Stimulated activated naive CD8-positive, alpha-beta T cell treated with anti-CD3 and anti-CD28 coated beads, Interleukin-15, Interleukin-2, amounts not matched to agents 100 ng/mL and 50 ng/mL, for 24 hours (primary cell): Measurements from ENCODE around the gene CSNK2B.
A peak's percentile ranks its signal among the peaks of the same experiment; 100 is the strongest.

Experiments used
- H3K27ac Mint-ChIP-seq: one replicate; pipeline ENCODE4 v1.8.0; 2021; ENCODE audit warnings: mild to moderate bottlenecking, mixed read lengths
- H3K27me3 Mint-ChIP-seq: one replicate; pipeline ENCODE4 v1.8.0; 2021; ENCODE audit warnings: mixed read lengths
- H3K36me3 Mint-ChIP-seq: one replicate; pipeline ENCODE4 v1.8.0; 2021; ENCODE audit warnings: low read depth, mixed read lengths
- H3K4me1 Mint-ChIP-seq: one replicate; pipeline ENCODE4 v1.8.0; 2021; ENCODE audit warnings: low read depth, mixed read lengths
- H3K4me3 Mint-ChIP-seq: one replicate; pipeline ENCODE4 v1.8.0; 2021; ENCODE audit warnings: mild to moderate bottlenecking, mixed read lengths
- H3K9me3 Mint-ChIP-seq: one replicate; pipeline ENCODE4 v1.8.0; 2021; ENCODE audit warnings: mixed read lengths

CSNK2B gene

GRCh38 chr6:31665501-31666336 is at the start of gene CSNK2B:
CSNK2B (plus strand) TSS chr6:31666080; CDS start chr6:31666832, 752 bp downstream.
- Mint-ChIP-seq H3K4me3 (peak within 1 kb of the TSS; percentile 98), H3K9me3 (no peaks in the 10 kb centered on the region), H3K27ac (peak within 1 kb of the TSS; percentile 97), H3K36me3 (peaks cover 74% of the 10 kb centered on the region), H3K27me3 (no peaks in the 10 kb centered on the region), H3K4me1 (peaks cover 72% of the 10 kb centered on the region)

- peak overlapping the region; percentile 90 for H3K4me3 Mint-ChIP-seq
- H3K4me1 Mint-ChIP-seq = peaks cover 59% of the 10 kb centered on the region
- no peaks in the 10 kb centered on the region for H3K27me3 Mint-ChIP-seq
- H3K36me3 Mint-ChIP-seq = peaks cover 27% of the 10 kb centered on the region
- no peaks in the 10 kb centered on the region for H3K9me3 Mint-ChIP-seq
- peak overlapping the region; percentile 91 for H3K27ac Mint-ChIP-seq
These were observed 48.9 kb upstream of the CSNK2B start for GRCh38 chr6:31617010-31617409.

- Mint-ChIP-seq H3K9me3 (no peaks in the 10 kb centered on the region), H3K27ac (peak overlapping the region; percentile 99), H3K4me1 (peaks cover 58% of the 10 kb centered on the region), H3K36me3 (peaks cover 53% of the 10 kb centered on the region), H3K4me3 (peak overlapping the region; percentile 91), H3K27me3 (no peaks in the 10 kb centered on the region)
These were observed 45.9 kb upstream of the CSNK2B start for GRCh38 chr6:31619805-31620585.

- H3K4me3 Mint-ChIP-seq = peak within 1 kb of the TSS; percentile 91
- H3K9me3 Mint-ChIP-seq = no peaks in the 10 kb centered on the region
- H3K27me3 Mint-ChIP-seq = no peaks in the 10 kb centered on the region
- peaks cover 61% of the 10 kb centered on the region for H3K36me3 Mint-ChIP-seq
- peaks cover 51% of the 10 kb centered on the region for H3K4me1 Mint-ChIP-seq
- peak within 1 kb of the TSS; percentile 99 for H3K27ac Mint-ChIP-seq
These were observed 45.1 kb upstream of the CSNK2B start, which contains the start of gene PRRC2A for GRCh38 chr6:31620586-31621319. PRRC2A (plus strand) TSS chr6:31620715; CDS start chr6:31622790, 2,075 bp downstream.

- H3K36me3 Mint-ChIP-seq = peaks cover 67% of the 10 kb centered on the region
- peak overlapping the region; percentile 94 for H3K27ac Mint-ChIP-seq
- peak overlapping the region; percentile 91 for H3K4me3 Mint-ChIP-seq
- peaks cover 44% of the 10 kb centered on the region for H3K4me1 Mint-ChIP-seq
- H3K27me3 Mint-ChIP-seq = no peaks in the 10 kb centered on the region
- H3K9me3 Mint-ChIP-seq = no peaks in the 10 kb centered on the region
These were observed 44.5 kb upstream of the CSNK2B start for GRCh38 chr6:31621320-31621939.

- Mint-ChIP-seq H3K4me1 (peaks cover 38% of the 10 kb centered on the region), H3K27ac (peak overlapping the region; percentile 94), H3K36me3 (peaks cover 68% of the 10 kb centered on the region), H3K27me3 (no peaks in the 10 kb centered on the region), H3K9me3 (no peaks in the 10 kb centered on the region), H3K4me3 (peak overlapping the region; percentile 91)
These were observed 43.9 kb upstream of the CSNK2B start for GRCh38 chr6:31621991-31622390.

- Mint-ChIP-seq H3K36me3 (peaks cover 74% of the 10 kb centered on the region), H3K9me3 (no peaks in the 10 kb centered on the region), H3K4me3 (peak overlapping the region; percentile 91)
These were observed 43.2 kb upstream of the CSNK2B start for GRCh38 chr6:31622684-31623091.

GRCh38 chr6:31624070-31624469 is 41.8 kb upstream of the CSNK2B start:
- Mint-ChIP-seq H3K27me3 (no peaks in the 10 kb centered on the region), H3K36me3 (peaks cover 81% of the 10 kb centered on the region), H3K9me3 (no peaks in the 10 kb centered on the region), H3K4me1 (peaks cover 23% of the 10 kb centered on the region), H3K4me3 (no peak overlapping the region), H3K27ac (peak overlapping the region; percentile 52)

More at GRCh38 chr6:31622684-31623091, 43.2 kb upstream of the CSNK2B start:
- Mint-ChIP-seq H3K27me3 (no peaks in the 10 kb centered on the region), H3K27ac (peak overlapping the region; percentile 94), H3K4me1 (peaks cover 34% of the 10 kb centered on the region)

GRCh38 chr6:31626952-31627351 is 38.9 kb upstream of the CSNK2B start:
- no peak overlapping the region for H3K4me3 Mint-ChIP-seq
- peaks cover 92% of the 10 kb centered on the region for H3K36me3 Mint-ChIP-seq
- H3K4me1 Mint-ChIP-seq = peaks cover 12% of the 10 kb centered on the region
- no peaks in the 10 kb centered on the region for H3K27me3 Mint-ChIP-seq
- peak overlapping the region; percentile 19 for H3K27ac Mint-ChIP-seq
- H3K9me3 Mint-ChIP-seq = no peaks in the 10 kb centered on the region

GRCh38 chr6:31627690-31628287 is 38.1 kb upstream of the CSNK2B start:
- peaks cover 92% of the 10 kb centered on the region for H3K36me3 Mint-ChIP-seq
- no peaks in the 10 kb centered on the region for H3K27me3 Mint-ChIP-seq
- H3K27ac Mint-ChIP-seq = no peak overlapping the region
- H3K4me3 Mint-ChIP-seq = no peak overlapping the region
- H3K4me1 Mint-ChIP-seq = peaks cover 3% of the 10 kb centered on the region
- no peaks in the 10 kb centered on the region for H3K9me3 Mint-ChIP-seq

GRCh38 chr6:31629014-31629413 is 36.9 kb upstream of the CSNK2B start:
- Mint-ChIP-seq H3K27ac (no peak overlapping the region), H3K36me3 (peaks cover 94% of the 10 kb centered on the region), H3K4me3 (no peak overlapping the region), H3K4me1 (peaks cover 2% of the 10 kb centered on the region), H3K27me3 (no peaks in the 10 kb centered on the region), H3K9me3 (no peaks in the 10 kb centered on the region)

- peaks cover 89% of the 10 kb centered on the region for H3K36me3 Mint-ChIP-seq
- H3K9me3 Mint-ChIP-seq = no peaks in the 10 kb centered on the region
- no peaks in the 10 kb centered on the region for H3K27me3 Mint-ChIP-seq
- H3K27ac Mint-ChIP-seq = no peak overlapping the region
- no peak overlapping the region for H3K4me3 Mint-ChIP-seq
- peaks cover 2% of the 10 kb centered on the region for H3K4me1 Mint-ChIP-seq
These were observed 35.5 kb upstream of the CSNK2B start for GRCh38 chr6:31630177-31630934.

- Mint-ChIP-seq H3K4me1 (peaks cover 2% of the 10 kb centered on the region), H3K9me3 (no peaks in the 10 kb centered on the region), H3K36me3 (peaks cover 88% of the 10 kb centered on the region), H3K4me3 (no peak overlapping the region), H3K27ac (no peak overlapping the region), H3K27me3 (no peaks in the 10 kb centered on the region)
These were observed 34.7 kb upstream of the CSNK2B start for GRCh38 chr6:31631209-31631608.
